ENCODE data around the gene TAGLN.
A peak's percentile ranks its signal among the peaks of the same experiment; 100 is the strongest.

The TAGLN gene

DNA sequence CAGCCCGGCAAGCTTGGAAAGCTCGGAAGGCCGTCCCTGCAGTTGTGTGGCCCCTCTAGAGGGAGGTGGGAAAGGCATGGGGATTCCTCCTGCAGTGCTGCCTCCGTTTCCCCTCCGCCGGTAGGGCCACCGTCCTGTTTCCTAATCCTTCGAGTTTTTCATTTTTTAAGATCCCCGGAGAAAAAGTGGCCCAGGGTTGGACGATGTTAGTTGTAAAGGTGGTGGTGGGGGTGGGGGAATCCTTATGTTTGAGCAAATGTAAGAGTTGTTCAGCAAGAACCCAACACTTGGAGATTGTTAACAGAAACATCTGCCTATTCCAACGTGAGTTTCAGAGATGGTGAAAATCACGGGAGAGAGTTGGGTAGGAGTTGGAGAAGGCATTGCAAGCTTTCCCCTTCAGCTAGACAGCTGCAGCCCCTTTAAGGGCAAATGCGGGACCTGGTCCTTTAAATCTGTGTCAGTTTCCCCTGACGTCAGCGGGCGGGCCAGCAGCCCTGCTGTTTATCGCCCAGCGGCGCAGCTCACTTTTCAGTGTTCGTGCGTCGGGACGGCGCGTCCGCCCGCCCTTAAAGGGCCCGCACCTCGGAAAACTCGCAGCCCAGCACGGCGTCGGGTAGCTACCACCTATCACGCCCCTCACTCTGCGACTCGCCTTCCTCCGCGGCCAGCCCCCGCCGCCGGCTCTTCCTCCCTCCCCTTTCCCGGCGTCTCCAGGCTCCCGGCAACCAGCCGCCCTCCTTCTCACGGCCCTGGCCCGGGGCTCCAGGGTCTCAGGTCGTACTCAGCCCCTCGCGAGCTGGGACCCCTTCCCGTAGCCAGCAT is 20.7 kb upstream of the TAGLN start, which contains the start of gene SIDT2:
SIDT2 (plus strand) TSS at position 534 of the 825 bp plus-strand sequence. CDS start 521 bp downstream, outside the sequence.
- peaks cover 6% of the 10 kb centered on the region for H3K36me3 ChIP-seq (ENCODE audit: control insufficient read depth, insufficient read depth, low read length)
- peak within 1 kb of the TSS; percentile 85 for H3K4me3 ChIP-seq (replicated peaks; ENCODE audit: low read depth, low read length)
- H3K27me3 ChIP-seq (replicated peaks; ENCODE audit: control insufficient read depth, insufficient read depth, low read length): no peaks in the 10 kb centered on the region
- DNase-seq (ENCODE audit: extremely low read depth, insufficient read length): peak; percentile 91
- TF ChIP-seq CTCF (IDR thresholded peaks at IDR 0.05; ENCODE audit: insufficient read depth, low read length, poor library complexity, severe bottlenecking): no peak

DNA sequence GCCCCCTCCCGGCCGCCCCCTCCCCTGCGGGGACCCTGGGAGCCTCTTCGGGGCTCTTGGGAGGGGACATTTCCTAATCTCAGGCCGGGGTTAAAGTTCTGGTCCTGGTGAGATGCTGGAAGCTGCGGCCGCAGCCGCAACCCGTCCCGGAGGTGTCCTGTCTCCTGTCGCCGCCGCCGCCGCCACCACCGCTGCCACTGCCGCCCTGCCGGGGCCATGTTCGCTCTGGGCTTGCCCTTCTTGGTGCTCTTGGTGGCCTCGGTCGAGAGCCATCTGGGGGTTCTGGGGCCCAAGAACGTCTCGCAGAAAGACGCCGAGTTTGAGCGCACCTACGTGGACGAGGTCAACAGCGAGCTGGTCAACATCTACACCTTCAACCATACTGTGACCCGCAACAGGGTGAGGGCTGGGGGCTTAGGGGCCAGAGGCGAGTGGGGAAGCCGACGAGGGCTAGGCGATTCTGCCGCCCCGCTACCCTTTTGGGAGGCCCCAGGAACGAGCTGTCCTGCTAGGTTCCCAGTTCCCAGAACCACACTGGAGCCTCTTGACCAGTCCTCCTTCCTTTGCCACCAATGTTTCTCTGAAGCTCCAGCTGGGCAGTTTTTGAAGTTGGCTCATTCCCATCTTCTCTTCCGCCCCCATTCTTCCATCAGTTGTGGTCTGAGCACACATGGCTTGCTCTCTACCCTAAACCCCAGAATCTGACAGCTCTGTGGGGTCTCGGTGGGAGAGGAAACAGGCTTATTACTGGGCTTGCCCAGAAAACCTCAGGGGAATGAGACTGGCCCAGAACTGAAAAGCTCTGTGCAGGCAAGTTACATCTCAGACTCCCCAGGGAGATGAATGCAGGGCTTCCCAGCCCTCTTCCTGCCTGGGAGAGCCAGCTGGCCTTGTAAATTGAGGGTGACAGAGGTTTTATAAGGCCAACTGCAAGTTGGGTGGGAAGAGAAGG is 19.8 kb upstream of the TAGLN start:
- Histone ChIP-seq H3K36me3 (ENCODE audit: control insufficient read depth, insufficient read depth, low read length) (peaks cover 6% of the 10 kb centered on the region), H3K27me3 (replicated peaks; ENCODE audit: control insufficient read depth, insufficient read depth, low read length) (no peaks in the 10 kb centered on the region), H3K4me3 (replicated peaks; ENCODE audit: low read depth, low read length) (peak overlapping the region; percentile 85)
- DNase-seq (ENCODE audit: extremely low read depth, insufficient read length): peak; percentile 51
- TF ChIP-seq CTCF (IDR thresholded peaks at IDR 0.05; ENCODE audit: insufficient read depth, low read length, poor library complexity, severe bottlenecking): no peak

DNA sequence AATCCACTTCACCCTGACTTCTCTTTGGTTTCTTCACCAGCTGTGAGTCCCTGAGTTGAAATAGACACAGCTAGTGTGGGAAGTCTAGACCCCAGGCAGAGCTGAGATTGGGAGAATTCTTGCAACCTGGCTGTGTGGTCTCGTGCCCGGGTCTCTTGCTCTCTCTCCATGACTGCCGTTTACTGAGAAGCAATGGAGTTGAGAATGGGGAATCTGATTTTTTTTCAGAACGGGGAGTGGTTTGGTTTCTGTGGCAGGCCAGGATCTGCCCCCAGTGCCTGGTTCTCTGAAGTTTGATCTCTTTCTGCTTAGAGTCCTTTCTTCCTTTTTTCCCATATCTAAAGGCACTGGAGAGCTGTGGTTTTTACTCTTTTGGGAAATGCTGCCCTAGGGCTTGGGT is 19.1 kb upstream of the TAGLN start:
- peak overlapping the region; percentile 85 for H3K4me3 ChIP-seq (replicated peaks; ENCODE audit: low read depth, low read length)
- H3K27me3 ChIP-seq (replicated peaks; ENCODE audit: control insufficient read depth, insufficient read depth, low read length): no peaks in the 10 kb centered on the region
- H3K36me3 ChIP-seq (ENCODE audit: control insufficient read depth, insufficient read depth, low read length): peaks cover 6% of the 10 kb centered on the region
- TF ChIP-seq CTCF (IDR thresholded peaks at IDR 0.05; ENCODE audit: insufficient read depth, low read length, poor library complexity, severe bottlenecking): no peak
- DNase-seq (ENCODE audit: extremely low read depth, insufficient read length): no peak

DNA sequence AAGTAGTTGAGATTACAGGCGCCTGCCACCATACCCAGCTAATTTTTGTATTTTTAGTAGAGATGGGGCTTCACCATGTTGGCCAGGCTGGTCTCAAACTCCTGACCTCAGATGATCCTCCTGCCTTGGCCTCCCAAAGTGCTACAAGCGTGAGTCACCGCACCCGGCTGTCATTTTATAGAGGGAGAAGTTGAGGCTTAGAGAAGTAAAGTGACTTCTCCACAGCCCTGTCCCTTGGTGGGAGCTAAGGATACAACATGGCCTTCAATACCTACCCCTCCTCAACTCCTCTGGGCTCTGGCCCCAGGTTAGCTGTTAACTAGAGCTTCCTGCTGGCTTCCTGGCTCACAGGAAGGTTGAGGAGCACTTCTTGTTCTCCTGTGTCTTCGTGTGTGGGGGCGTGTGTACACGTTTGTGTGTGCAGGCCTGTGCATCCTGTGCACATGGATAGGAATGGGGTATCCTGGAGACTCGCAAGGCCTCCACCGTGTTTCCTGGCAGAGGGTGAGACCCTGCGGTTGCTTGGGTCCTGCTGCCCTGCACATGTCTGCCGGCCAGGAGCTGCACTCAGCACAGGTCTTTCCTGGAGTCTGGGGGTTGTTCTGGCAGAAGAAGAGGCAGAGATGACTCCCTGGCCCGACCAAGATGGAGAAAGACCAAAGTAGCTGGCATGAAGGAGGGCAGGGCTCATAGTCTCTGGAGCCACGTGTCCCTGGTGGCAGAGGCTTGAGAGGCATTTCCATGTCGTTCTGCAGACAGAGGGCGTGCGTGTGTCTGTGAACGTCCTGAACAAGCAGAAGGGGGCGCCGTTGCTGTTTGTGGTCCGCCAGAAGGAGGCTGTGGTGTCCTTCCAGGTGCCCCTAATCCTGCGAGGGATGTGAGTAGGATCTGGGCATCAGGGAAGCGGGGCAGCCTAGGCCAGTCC is 18.2 kb upstream of the TAGLN start:
- DNase-seq (ENCODE audit: extremely low read depth, insufficient read length): peak; percentile 49
- Histone ChIP-seq H3K27me3 (replicated peaks; ENCODE audit: control insufficient read depth, insufficient read depth, low read length) (no peaks in the 10 kb centered on the region), H3K36me3 (ENCODE audit: control insufficient read depth, insufficient read depth, low read length) (peaks cover 6% of the 10 kb centered on the region), H3K4me3 (replicated peaks; ENCODE audit: low read depth, low read length) (no peak overlapping the region)
- peak; percentile 95 for TF ChIP-seq CTCF (IDR thresholded peaks at IDR 0.05; ENCODE audit: insufficient read depth, low read length, poor library complexity, severe bottlenecking)
